A673 (cell line): Measurements from ENCODE around the gene AGAP1. TPM values are rescaled to one million over a fixed set of nuclear protein-coding genes. Genes with fewer than 3 reads are reported as not detected.

ENCODE experiments used
- BruUV-seq: library from RNA; stranded (reverse); fragments of 400-500 nt; replicated peaks from 2 replicates; lab custom pipeline; 2021; lab: Mats Ljungman, UMichigan
- CTCF ChIA-PET: fragments of 300-600 bp; sonication (Branson Sonifier 250); formaldehyde crosslinking; loops from one replicate; lab custom pipeline; 2022; ENCODE audit warnings: antibody characterized with exemption; lab: Charles Lee
- POLR2A ChIA-PET: fragments of 300-600 bp; sonication (Branson Sonifier 250); formaldehyde crosslinking; loops from one replicate; lab custom pipeline; 2022; ENCODE audit warnings: antibody characterized with exemption; ENCODE audit not compliant: low non-redundant PET; lab: Charles Lee
- DNase-seq: peaks from one replicate; pipeline ENCODE4 v3.0.0-alpha.2; 2015; ENCODE audit warnings: low spot score
- H3K27ac ChIP-seq: fragments of 200-600 bp; sonication (generic); 2 replicates; pipeline ENCODE4 v1.5.1; 2016; ENCODE audit warnings: mixed run types, low read depth, mild to moderate bottlenecking, mixed read lengths, antibody characterized with exemption, low read length; ENCODE audit not compliant: poor library complexity, severe bottlenecking
- H3K27me3 ChIP-seq: fragments of 200-600 bp; sonication (generic); replicated peaks from 2 replicates; pipeline ENCODE4 v1.6.1; 2017; ENCODE audit warnings: mixed run types, low read depth, mild to moderate bottlenecking, mixed read lengths, antibody characterized with exemption, low read length; ENCODE audit not compliant: insufficient read depth, poor library complexity
- H3K36me3 ChIP-seq: fragments of 200-600 bp; sonication (generic); 2 replicates; pipeline ENCODE4 v1.6.1; 2016; ENCODE audit warnings: mixed run types, mild to moderate bottlenecking, mixed read lengths, antibody characterized with exemption, low read length; ENCODE audit not compliant: insufficient read depth, poor library complexity, severe bottlenecking
- H3K4me1 ChIP-seq: fragments of 200-600 bp; sonication (generic); 2 replicates; pipeline ENCODE4 v1.6.1; 2017; ENCODE audit warnings: mixed run types, mild to moderate bottlenecking, mixed read lengths, antibody characterized with exemption, low read length; ENCODE audit not compliant: insufficient read depth, poor library complexity, severe bottlenecking
- H3K4me3 ChIP-seq: fragments of 200-600 bp; sonication (generic); 2 replicates; pipeline ENCODE4 v1.5.1; 2016; ENCODE audit warnings: low read depth, mixed run types, mild to moderate bottlenecking, mixed read lengths, low read length; ENCODE audit not compliant: poor library complexity, severe bottlenecking
- H3K9me3 ChIP-seq: fragments of 200-600 bp; sonication (generic); 2 replicates; pipeline ENCODE4 v1.6.1; 2016; ENCODE audit warnings: mixed run types, low read depth, mild to moderate bottlenecking, mixed read lengths, antibody characterized with exemption, low read length; ENCODE audit not compliant: poor library complexity, severe bottlenecking
- EZH2 ChIP-seq: fragments of 200-600 bp; sonication (generic); IDR thresholded peaks from 2 replicates; pipeline ENCODE4 v1.6.1; 2017; ENCODE audit warnings: borderline replicate concordance, low read depth, mild to moderate bottlenecking, mixed read lengths, antibody characterized with exemption, low read length; ENCODE audit not compliant: poor library complexity, severe bottlenecking
- intact Hi-C: fragments of 100-400 bp; cut with micrococcal nuclease; formaldehyde crosslinking; loops from one replicate; pipeline ENCODE4 v1.10.0; 2022; ENCODE audit not compliant: unreplicated experiment
- total RNA-seq: library from RNA; stranded (reverse); gene quantifications from 2 replicates; pipeline ENCODE4 v1.2.3, GENCODE V29; 2021
- TF ChIP-seq, protein P1 (sequence below): fragments of 300-800, 200-600 bp; sonication (generic); conservative IDR thresholded peaks from 2 replicates; pipeline ENCODE4 v1.5.1; 2017; ENCODE audit warnings: low read depth, mild to moderate bottlenecking, antibody characterized with exemption, low read length, moderate library complexity, mixed read lengths

Gene AGAP1
- total RNA-seq, 1 experiment from 2014 or later: 25.3 TPM

DNA sequence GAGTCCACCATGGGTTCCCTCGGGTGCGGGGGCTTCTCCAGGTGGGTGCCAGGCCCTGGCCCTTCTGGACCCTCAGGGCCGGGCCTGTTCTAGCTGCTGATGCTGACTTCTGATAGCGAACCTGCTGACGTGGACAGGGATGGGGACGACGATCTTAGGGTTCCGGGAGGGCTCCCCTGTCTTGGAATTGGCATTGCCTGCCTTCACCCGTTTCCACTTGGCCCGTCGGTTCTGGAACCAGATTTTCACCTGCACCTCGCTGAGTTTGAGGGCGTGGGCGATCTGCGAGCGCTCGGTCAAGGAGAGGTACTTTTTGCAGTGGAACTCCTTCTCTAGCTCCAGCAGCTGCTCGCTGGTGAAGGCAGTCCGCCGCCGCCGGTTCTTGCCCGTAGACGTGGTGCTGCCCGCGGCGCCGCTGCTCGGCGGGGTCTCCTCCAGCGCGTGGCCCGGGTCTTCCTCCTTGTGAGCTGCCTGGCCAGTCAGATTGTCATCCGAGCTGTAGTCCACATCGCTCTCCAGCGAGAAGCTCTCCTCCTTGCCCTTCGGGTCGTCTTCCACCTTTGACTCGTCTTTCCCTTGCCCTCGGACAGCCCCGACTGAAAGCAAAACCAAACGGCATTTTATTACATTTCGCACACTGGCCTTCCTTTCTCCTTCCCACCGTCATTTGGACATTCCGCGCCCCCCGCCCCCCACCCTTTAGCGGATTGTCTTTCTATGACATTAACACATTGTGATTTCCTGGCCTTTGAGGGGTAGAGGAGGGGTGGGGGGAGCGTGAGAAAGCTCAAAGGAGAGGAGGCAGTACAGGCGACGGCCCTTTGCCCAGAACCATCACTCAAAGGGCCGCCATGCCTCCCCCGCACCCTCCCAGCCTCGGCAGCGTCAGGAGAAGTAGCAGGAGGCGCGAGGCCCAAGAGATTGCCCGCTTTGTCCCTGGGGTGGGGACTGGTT lies 672.3 kb downstream of the AGAP1 start:
- Histone ChIP-seq H3K27ac (no peak overlapping the region), H3K4me1 (peaks cover 18% of the 10 kb centered on the region), H3K27me3 (peaks cover 89% of the 10 kb centered on the region), H3K4me3 (peak overlapping the region; percentile 37), H3K36me3 (no peaks in the 10 kb centered on the region), H3K9me3 (no peaks in the 10 kb centered on the region)
- DNase-seq: no peak
- BruUV-seq: no TSS peak
- CTCF ChIA-PET: interaction anchor here (0.7 to 1.0 kb wide), 2 partner anchors 11 to 168 kb away, joined by 3 read pairs; no protein-coding TSS in a partner anchor
- TF ChIP-seq, protein P1, sequence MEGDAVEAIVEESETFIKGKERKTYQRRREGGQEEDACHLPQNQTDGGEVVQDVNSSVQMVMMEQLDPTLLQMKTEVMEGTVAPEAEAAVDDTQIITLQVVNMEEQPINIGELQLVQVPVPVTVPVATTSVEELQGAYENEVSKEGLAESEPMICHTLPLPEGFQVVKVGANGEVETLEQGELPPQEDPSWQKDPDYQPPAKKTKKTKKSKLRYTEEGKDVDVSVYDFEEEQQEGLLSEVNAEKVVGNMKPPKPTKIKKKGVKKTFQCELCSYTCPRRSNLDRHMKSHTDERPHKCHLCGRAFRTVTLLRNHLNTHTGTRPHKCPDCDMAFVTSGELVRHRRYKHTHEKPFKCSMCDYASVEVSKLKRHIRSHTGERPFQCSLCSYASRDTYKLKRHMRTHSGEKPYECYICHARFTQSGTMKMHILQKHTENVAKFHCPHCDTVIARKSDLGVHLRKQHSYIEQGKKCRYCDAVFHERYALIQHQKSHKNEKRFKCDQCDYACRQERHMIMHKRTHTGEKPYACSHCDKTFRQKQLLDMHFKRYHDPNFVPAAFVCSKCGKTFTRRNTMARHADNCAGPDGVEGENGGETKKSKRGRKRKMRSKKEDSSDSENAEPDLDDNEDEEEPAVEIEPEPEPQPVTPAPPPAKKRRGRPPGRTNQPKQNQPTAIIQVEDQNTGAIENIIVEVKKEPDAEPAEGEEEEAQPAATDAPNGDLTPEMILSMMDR: no peak
- TF ChIP-seq EZH2: peak; percentile 58
- intact Hi-C loops: no loop called here
- POLR2A ChIA-PET: no interaction called here

DNA sequence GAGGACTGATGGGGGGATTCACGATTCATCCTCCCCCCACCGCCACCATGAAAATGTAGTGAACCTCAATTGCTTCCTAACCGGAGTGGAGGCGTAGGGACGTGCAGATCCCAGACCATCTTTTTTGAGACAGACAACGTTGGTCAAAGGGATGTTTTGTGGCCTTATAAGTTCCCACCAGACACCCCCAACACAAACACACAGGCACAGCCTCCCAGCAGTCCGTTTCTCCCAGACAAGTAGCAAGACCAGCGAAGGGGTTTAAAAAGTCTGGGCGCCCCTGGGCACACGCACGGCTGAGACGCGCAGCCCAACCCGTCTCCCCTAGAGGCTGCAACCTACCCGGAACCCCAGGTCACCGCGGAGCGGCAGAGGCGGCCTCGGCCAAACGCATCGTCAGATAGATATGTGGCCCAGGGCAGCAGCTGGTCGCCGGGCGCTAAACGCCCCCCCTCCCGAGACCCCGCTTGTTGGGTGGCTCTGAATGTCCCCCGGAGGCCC lies 673.0 kb downstream of the AGAP1 start:
- Histone ChIP-seq H3K4me3 (peak overlapping the region; percentile 37), H3K27me3 (peaks cover 96% of the 10 kb centered on the region), H3K27ac (no peak overlapping the region), H3K36me3 (no peaks in the 10 kb centered on the region), H3K4me1 (peaks cover 25% of the 10 kb centered on the region), H3K9me3 (no peaks in the 10 kb centered on the region)
- ChIA-PET CTCF (interaction anchor here (1.0 kb wide), 1 partner anchor 11 kb away, joined by 3 read pairs; no protein-coding TSS in a partner anchor), POLR2A (no interaction called here)
- DNase-seq: no peak
- TF ChIP-seq, protein P1: no peak
- peak; percentile 39 for TF ChIP-seq EZH2
- intact Hi-C loops: no loop called here
- BruUV-seq: no TSS peak

DNA sequence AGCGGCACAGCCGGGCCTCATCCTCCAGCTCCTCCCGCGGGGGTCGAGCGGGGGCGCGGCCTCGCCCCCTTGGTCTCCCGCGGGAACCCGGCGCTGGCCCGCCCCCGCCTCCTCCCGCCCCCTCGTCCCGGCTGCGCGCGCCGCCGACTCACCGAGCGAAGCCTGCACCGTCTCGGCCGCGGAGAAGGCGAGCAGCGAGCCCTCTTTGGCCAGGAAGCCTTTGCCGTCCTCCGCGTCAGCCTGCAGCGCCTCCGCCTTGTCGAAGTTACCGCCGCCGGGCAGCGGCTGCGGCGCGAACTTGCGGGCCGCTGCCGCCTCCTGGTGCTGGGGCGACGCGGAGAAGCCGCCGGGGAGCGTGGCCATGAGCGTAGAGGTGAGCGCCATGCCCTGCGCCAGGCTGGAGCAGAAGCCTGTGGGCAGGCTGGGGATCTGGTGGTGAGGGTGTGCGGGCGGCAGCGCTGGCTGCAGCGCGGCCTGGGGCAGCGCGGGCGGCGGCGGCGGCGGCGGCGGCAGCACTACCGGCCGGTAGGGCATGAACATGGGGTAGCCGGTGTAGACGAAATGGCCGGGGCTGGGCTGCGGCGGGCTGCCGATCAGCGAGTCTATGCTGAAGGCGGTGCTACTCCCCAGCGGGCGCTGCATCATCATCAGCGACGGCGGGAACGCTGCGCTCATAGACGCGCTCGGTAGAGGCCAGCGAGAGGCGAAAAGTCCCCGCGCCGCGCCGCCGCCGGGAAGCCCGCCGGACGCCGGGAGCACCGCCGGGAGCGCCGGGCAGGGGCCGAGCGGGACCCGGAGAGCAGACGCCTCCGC lies 673.7 kb downstream of the AGAP1 start:
- peaks cover 100% of the 10 kb centered on the region for H3K27me3 ChIP-seq
- H3K27ac ChIP-seq: no peak overlapping the region
- peak overlapping the region; percentile 37 for H3K4me3 ChIP-seq
- peaks cover 32% of the 10 kb centered on the region for H3K4me1 ChIP-seq
- no TSS peak for BruUV-seq
- no peaks in the 10 kb centered on the region for H3K36me3 ChIP-seq
- CTCF ChIA-PET: interaction anchor here (2.0 kb wide), 1 partner anchor 11 kb away, joined by 5 read pairs; no protein-coding TSS in a partner anchor
- TF ChIP-seq EZH2: peak; percentile 65
- TF ChIP-seq, protein P1: peak; percentile 35
- H3K9me3 ChIP-seq: no peaks in the 10 kb centered on the region
- DNase-seq: peak; percentile 35
- intact Hi-C loops: no loop called here
- POLR2A ChIA-PET: no interaction called here
